Sciatic nerve (tissue), 2 donors: Measurements from ENCODE around the gene SCAP. TPM values are rescaled to one million over a fixed set of nuclear protein-coding genes. Genes with fewer than 3 reads are reported as not detected.

ENCODE experiments used
- ATAC-seq: fragments of 200-7000 bp; cut with Tn5 transposase; one replicate; pipeline ENCODE4 v1.9.1; 2020; ENCODE audit warnings: mild to moderate bottlenecking, moderate library complexity
- DNase-seq: peaks from one replicate; pipeline ENCODE4 v3.0.0-alpha.2; 2020; ENCODE audit warnings: low spot score
- intact Hi-C: fragments of 100-400 bp; cut with DNase I; formaldehyde crosslinking; loops from one replicate; pipeline ENCODE4 v1.14.2; 2022
- total RNA-seq: library from RNA; stranded (reverse); fragmentation: NEBNext Ultra II Directional; extraction: Animal tissue kit (Norgen Biotek cat#: 25700); gene quantifications from one replicate; pipeline ENCODE4 v1.2.1, GENCODE V29; 2021
- donor health status: DM: no; HTN: no; CAD: no.
- donor health status: DM: no; HTN: no; CAD: no.

SCAP gene
- total RNA-seq, 1 donor from 2014 or later: 64.6 TPM

DNA sequence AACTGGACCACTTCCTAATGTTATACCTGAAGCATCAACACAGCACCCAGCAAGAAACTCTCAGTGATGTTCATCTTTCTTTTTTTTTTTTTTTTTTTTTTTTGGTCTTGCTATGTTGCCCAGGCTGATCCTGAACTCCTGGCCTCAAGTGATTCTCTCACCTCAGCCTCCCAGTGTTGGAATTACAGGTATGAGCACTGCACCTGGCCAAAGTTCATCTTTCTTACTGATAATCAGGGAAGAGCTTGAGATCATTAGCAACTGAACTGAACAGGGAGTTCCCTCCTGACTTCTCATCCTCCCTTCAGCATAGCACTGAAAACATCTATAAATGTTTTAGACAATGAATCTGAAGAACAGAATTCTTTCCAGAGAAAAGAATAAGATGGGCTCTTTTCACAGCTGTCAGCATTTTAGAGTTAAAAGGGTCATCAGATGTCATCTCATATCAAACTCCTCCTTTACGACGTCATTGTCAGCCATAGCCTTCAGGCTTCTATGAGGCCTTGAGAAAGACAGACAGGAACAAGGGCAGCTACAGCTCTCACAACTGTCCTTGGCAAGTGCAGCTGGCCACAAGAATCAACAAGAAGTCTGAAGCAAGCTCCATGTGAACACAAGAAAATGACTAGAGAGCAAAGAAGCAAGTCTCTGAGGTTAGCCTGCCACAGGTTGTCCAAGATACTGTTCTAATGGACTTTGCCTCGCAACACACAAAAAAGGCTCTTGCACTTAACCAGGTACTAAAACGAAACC, 33.8 kb downstream of the SCAP start:
- intact Hi-C loops: no loop called here
- peak; percentile 8 for DNase-seq
- no peak for ATAC-seq

DNA sequence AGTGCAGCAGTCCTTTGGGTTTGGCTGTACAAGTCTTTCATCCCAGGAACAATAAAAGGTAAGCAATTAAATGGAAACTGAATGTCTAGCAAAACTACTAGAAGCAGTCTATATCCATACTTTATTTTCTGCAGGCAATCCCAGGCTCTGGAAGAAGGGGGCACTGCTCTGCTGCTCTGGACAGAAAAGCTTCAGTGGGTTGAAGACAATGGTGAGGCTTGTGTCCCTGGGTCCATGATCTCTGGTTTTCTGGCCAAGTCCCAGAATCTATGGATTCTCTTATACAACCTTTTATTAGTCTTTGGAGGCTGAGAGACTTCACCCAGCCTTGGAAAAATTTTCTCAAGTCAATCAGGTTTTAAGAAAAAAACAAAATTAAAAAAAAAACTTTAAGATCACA, 35.6 kb downstream of the SCAP start:
- ATAC-seq (no peak), DNase-seq (peak; percentile 19)
- intact Hi-C loops: no loop called here

DNA sequence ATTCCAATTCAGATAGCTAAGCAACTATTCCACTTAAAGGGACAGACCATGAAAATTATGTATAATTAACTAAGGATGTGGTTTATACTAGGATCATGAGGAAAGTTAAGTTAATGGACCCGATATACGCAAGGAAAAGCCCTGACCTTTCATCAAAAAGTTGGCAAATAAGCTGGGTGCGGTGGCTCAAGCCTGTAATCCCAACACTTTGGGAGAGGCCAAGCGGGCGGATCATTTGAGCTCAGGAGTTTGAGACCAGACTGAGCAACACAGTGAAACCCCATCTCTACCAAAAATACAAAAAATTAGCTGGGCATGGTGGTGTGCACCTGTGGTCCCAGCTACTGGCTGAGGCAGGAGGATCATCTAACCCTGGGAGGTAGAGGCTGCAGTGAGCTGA, 39.6 kb downstream of the SCAP start:
- intact Hi-C loops: no loop called here
- no peak for ATAC-seq
- DNase-seq: peak; percentile 21

DNA sequence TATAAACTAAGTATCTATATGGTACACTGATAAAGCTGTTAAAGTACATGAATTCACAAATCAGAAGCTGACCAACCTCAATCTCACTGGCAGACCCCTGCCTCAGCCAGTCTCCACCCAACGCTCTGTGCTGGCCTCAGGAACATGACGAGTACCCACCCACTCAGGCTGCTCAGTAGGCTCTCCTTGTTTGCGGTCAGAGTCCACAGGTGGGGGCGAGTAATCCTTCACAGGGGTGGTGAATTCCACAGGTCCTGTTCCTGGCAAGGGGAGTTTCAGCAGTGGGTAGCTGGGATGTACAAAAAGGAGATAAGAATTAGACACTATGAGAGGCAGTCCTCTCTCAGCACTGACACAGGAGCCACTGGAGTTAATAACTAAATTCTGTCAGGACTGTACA, 40.9 kb downstream of the SCAP start:
- ATAC-seq (no peak), DNase-seq (peak; percentile 14)
- intact Hi-C loops: no loop called here

DNA sequence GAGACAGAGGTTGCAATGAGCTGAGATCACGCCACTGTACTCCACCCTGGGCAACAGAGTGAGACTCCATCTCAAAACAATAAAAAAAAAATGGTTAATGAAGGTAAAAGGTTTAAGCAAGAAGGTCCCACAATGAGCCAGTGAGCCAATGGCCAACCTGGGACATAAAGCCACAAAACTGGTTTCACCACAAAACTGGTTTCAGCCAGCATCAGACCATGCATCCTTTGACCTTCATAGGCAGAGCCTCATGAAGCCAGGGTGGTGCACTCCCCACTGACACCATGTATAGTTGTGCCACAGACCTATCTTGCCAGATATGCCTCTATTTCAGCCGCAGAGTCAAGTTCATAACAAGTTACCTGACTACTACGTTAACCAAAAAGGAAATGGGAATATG, 41.9 kb downstream of the SCAP start:
- intact Hi-C loops: no loop called here
- peak; percentile 2 for DNase-seq

DNA sequence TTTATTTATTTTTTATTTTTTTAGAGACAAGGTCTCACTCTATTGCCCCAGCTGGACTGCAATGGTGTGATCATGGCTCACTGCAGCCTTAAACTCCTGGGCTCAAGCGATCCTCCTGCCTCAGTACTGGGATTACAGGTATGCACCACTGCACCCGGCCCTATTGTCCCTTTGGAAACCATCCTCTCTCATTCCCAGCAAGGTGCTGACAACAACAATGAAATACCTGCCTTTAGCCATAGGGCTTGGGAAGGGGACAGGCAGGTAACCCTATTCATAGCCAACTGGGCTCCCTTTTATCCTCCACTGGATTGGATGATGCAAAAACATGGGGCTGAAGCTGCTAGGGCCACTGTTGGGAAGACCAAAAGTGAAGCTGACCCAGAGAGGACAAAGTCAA, 43.1 kb downstream of the SCAP start:
- intact Hi-C loops: no loop called here
- ATAC-seq: no peak
- DNase-seq: peak; percentile 23

More for the DNA sequence above, 41.9 kb downstream of the SCAP start:
- ATAC-seq: no peak

DNA sequence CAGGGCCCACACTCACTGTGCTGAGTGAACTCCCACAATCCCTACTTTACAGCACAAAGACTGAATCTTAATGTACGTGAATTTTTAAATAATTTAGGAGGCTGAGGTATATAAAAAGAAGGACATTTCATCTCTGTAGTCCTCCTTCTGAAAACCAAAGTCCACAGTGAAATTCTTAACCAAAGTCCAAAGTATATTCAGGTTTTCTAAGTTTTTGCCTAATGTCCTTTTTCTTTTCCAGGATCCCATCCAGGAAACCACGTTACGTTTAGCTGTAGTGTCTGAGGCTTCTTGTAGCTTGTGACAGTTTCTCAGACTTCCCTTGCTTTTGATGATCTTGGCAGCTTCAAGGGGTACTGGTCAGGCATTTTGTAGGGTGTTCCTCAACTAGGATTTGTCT, 44.5 kb downstream of the SCAP start:
- ATAC-seq (no peak), DNase-seq (no peak)
- intact Hi-C loops: no loop called here

DNA sequence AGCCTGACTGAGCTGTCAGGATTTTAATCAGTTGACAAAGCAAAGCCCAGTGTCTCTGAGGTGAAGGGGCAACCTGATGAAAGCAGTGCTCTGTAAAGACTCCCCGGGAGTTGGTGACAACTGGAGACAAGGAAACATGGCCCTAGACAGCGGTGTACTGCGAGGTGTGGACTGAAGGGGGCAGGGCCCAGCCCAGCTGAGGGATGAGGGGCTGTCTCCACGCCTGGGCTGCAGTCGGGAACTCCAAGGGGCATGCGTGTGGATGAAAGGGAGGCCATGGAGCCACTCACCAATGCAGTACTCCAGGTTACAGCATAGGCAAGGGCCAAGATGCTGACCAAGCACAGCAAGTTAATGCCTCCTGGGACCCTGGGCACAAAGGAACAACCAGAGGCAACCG, 45.1 kb downstream of the SCAP start:
- DNase-seq: peak; percentile 31
- intact Hi-C loops: no loop called here
- ATAC-seq: no peak

DNA sequence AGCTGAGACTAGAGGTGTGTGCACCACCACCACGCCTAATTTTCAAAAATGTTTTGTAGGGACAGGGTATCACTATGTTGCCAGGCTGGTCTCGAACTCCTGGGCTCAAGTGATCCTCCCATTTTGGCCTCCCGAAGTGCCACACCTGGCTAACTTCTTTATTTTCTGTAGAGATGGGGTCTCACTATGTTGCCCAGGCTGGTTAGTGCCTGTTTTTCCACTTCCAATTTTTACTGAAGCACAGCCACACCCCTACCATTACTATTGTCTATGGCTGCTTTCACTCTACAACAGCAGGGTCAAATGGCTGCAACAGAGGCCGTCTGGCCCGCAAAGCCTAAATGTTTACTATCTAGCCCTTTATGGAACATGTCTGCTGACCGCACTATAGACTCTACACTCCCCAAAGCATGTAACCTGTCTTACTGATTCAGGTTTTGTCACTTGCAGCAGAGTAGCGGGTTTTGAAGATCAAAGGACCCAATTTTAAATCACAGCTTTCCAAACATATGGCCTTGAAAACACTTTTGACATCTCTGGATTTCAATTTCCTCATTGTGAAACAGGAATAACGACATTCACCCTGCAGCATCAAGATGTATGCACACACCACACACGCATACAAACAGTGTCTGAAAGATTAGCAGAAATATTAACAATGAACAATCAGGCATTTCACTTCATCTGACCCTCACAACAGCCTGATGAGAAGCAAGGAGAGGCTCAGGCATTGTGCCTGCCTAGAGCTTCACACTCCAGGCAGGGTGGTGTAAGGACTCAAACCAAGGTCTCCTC, 46.1 kb downstream of the SCAP start:
- intact Hi-C loops: loop anchor here (10.0 kb wide), 1 partner anchor 45 kb away; the partner anchor contains the start of gene SCAP
- DNase-seq (peak; percentile 15), ATAC-seq (no peak)

DNA sequence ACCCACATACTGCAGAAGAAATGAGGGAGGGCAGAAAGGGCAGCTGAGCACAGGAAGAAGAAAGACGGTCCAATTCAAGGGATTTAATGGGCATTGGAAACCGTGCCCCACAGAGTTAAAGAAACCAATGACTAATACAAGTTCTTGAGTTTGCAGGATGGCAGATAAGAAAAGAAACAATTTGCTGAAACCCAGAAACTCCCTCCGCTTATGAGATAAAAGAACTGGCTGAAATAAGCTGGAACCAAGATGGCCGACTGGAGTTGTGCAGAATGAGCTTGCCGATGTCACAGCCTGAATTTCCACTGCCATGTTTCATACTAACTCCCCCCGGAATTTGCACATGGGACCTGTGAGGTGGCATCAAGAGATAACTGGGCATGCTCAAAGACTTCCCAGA, 47.1 kb downstream of the SCAP start:
- intact Hi-C loops: loop anchor here (10.0 kb wide), 1 partner anchor 46 kb away; the partner anchor contains the start of gene SCAP
- ATAC-seq (no peak), DNase-seq (no peak)

DNA sequence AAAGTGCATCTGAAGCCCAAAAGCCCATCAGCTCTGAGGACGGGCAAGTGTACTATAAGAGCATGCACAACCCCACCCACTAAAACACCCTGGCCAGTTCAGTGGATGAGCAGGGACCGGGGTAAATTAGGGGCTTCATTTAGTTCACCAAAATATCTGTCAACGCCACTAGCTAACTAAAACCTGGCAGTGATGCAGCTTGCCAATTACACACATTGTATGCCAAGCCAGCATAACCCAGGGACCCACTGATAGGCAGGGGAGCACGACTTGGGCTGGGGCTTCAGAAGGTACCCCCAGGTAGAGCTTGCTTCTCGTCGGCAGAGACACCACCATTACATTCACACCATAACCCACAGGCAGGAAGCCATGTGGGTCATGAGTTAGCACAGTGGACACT, 47.9 kb downstream of the SCAP start:
- intact Hi-C loops: loop anchor here (10.0 kb wide), 1 partner anchor 47 kb away; the partner anchor contains the start of gene SCAP
- ATAC-seq: no peak

DNA sequence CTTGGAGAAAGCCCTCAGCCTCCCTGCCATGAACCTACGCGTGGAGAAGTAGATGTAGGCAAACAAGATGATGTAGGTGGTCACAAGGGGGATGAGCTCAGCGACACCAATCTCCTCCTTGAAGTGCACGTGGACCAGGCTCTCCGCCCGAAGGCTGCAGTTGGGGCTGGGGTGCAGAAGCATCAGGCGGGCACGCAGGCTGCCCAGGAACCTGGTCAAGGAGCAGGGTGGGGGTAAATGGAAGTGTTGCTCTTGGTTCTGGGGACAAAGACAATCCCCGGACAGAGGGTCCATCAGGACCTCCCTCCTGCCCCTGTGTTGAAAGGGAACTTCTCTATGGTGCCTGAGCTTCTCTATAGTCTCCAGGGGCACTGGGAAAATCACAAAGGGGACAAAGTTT, 49.8 kb downstream of the SCAP start:
- DNase-seq: peak; percentile 38
- no peak for ATAC-seq
- intact Hi-C loops: loop anchor here (10.0 kb wide), 1 partner anchor 49 kb away; the partner anchor contains the start of gene SCAP

More for the DNA sequence above, 47.9 kb downstream of the SCAP start:
- DNase-seq: peak; percentile 33

DNA sequence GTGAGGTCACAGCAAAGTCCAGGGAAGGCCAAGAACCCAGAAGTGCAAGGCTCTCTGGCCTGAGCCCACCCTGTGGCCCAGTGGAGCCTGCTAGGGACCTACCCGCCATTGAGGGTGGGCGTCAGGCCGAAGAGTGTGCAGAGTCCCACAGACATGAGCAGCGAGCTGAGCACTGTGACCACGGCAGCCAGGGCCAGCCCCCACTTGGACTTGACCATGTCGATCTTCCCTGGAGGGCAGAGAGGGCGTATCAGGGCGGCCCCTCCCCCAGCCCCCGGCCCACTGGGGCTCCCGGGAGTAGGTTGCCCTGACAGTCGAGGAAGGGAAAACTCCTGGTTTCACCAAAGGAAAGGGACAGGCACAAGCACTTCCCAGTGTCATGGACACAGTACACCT, 50.4 kb downstream of the SCAP start:
- peak; percentile 44 for DNase-seq
- intact Hi-C loops: loop anchor here (10.0 kb wide), 1 partner anchor 49 kb away; the partner anchor contains the start of gene SCAP
- no peak for ATAC-seq

DNA sequence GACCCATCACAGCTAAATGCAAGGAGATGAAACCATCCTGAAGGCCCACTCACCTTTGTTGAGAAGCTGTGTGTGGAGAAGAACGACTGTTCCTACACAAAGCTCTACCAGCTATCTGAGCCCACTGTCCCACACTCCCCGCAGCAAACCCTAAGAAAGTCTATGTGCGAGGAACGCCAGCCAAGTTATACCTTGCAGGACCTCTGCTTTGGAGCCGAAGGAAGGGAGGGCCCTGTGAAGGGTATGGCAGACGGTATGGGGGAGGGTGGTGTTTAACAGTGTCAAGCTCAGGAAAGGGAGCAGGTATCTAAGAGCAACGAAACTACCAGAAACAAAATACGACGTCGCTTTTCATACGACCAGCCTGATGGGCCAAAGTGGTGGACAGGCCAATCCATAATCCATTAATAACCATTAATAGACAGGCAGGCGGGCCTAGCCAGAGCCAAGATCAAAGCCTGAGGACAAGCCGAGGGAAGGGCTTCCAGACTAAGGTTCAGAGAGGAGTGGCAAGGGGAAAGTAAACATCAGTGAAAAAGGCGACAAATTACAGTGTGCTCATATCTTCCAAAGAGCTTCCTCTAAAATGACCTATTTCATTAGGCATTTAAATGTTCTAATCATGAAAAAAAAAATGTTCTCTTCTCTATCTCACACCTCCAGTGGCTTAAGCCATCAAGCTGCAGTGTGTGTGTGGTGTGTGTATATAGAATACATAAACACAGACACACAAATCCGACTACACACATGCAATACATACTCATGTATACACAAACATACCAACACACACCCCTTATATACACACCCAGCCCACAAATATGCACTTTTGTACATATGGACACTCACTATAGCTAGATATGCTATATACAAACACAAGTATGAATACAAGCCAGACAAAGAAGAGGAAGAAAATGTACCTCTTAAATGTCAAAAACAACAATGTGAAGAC, 51.0 kb downstream of the SCAP start:
- no peak for ATAC-seq
- DNase-seq: no peak
- intact Hi-C loops: loop anchor here (10.0 kb wide), 1 partner anchor 50 kb away; the partner anchor contains the start of gene SCAP

DNA sequence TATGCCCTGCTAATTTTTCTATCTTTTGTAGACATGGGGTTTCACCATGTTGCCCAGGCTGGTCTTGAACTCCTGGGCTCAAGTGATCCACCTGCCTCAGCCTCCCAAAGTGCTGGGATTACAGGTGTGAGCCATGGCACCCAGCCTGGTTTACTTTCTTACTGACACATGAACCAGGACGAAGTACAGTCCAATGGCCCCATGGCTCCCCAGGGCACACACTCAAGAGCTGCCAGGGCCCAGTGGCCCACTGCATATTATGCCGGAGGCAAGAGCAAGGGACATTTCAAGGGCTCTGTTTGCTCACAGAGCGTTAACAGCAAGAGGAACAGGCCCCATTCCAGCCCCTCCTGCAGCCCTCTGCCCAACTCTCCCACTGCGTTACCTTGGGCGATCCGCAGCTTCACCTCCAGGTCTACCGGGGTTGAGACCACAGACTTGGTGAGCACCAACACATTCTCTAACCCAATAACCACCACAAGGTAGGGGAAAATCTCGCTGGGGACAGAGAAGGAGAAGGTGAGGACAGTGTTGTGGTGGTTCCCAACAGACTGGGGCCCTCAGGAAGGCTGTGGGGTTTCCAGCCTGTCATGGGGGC, 52.1 kb downstream of the SCAP start:
- ATAC-seq (no peak), DNase-seq (no peak)
- intact Hi-C loops: loop anchor here (10.0 kb wide), 1 partner anchor 51 kb away; the partner anchor contains the start of gene SCAP

DNA sequence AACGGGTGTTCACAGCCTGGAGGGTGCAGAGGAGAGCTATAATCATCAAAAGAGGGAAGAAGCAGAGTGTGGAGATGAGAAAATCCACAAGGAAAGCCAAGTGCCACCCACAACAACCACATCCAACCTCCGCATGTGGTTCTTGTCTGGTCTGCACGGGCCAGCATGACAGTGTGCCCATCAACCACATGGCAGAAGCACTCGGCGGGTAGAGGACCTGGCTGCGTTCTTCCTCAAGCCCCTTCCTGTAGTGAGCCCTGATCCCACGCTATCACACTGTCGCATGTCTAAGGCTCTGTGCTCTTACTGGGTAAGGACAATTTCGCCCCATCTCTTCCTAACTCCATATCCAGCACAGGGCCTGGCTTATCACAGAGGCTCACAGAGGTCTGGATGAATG, 53.0 kb downstream of the SCAP start:
- DNase-seq (no peak), ATAC-seq (no peak)
- intact Hi-C loops: loop anchor here (10.0 kb wide), 1 partner anchor 52 kb away; the partner anchor contains the start of gene SCAP

DNA sequence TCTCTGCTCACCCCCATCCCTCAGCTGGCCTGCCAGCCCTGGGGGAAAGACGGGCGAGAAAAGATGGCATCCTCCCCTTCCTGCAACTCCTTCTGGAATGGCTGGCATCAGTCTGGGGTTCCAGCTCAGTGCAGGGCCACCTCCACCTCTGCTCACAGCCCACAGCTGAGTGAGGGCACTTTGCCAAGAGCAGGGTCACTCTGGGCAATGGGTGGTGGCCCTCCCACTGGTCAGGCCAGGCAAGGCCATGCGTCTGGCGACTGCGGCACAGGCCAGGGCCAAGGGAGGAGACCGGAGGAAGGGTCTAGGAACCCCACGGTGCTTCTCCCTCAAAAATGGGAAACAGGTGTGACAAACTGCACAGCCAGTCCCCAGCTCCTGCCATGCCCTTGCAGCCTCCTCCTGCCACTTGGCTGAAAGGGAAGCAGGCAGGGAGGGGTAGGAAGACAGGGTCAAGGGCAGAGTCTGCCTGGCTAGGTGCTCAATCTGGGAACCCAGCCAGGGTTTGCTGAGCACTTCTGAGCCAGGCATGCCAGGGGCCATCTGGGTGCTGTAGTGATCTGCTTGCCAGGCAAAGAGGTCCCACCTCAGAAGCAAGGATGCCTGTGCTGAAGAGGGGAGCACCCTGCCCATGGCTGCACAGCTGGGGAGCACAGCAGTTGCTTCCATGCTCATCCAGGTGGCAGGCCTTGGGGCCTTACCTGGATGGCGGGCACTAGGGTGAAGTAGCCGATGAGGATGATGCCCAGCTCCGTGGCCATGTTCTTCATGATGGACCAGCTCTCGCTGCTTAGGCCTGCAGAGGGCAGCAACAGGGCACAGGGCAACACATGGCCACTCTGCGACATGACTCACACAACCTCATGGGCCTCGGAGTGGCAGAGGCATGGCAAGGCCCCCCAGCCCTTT, 53.7 kb downstream of the SCAP start:
- intact Hi-C loops: loop anchor here (10.0 kb wide), 1 partner anchor 53 kb away; the partner anchor contains the start of gene SCAP
- DNase-seq (no peak), ATAC-seq (peak; percentile 16)
